Keratinocyte (primary cell): ENCODE data around the gene MIA.

Experiments used
- EZH2 ChIP-seq: IDR thresholded peaks from one replicate; pipeline ENCODE4 v1.6.1; 2012; ENCODE audit warnings: inconsistent platforms, mild to moderate bottlenecking, low read length, moderate library complexity
- TF ChIP-seq, protein P1 (sequence below), 3 experiments: IDR thresholded peaks in 1 of 3; conservative IDR thresholded peaks in 1 of 3; optimal IDR thresholded peaks in 1 of 3; 2 replicates in 2 of 3; 3 replicates in 1 of 3; pipeline versions ENCODE3 to v1.5.1; 2011; ENCODE audit warnings: low read length in 3 of 3, mild to moderate bottlenecking in 3 of 3, moderate library complexity in 2 of 3, control low read depth in 1 of 3, inconsistent platforms in 1 of 3; ENCODE audit not compliant: insufficient read depth in 2 of 3; ENCODE audit errors: extremely low read depth in 1 of 3

GRCh38 chr19:40733149-40733548, 42.2 kb upstream of the MIA start:
- TF ChIP-seq, protein P1, sequence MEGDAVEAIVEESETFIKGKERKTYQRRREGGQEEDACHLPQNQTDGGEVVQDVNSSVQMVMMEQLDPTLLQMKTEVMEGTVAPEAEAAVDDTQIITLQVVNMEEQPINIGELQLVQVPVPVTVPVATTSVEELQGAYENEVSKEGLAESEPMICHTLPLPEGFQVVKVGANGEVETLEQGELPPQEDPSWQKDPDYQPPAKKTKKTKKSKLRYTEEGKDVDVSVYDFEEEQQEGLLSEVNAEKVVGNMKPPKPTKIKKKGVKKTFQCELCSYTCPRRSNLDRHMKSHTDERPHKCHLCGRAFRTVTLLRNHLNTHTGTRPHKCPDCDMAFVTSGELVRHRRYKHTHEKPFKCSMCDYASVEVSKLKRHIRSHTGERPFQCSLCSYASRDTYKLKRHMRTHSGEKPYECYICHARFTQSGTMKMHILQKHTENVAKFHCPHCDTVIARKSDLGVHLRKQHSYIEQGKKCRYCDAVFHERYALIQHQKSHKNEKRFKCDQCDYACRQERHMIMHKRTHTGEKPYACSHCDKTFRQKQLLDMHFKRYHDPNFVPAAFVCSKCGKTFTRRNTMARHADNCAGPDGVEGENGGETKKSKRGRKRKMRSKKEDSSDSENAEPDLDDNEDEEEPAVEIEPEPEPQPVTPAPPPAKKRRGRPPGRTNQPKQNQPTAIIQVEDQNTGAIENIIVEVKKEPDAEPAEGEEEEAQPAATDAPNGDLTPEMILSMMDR (optimal IDR thresholded peaks at IDR 0.05 in 1 of 3, IDR thresholded peaks at IDR 0.05 in 1 of 3, conservative IDR thresholded peaks at IDR 0.05 in 1 of 3; ENCODE audit: extremely low read depth in 1 of 3, insufficient read depth in 2 of 3, low read length in 3 of 3) = no peak
- no peak for TF ChIP-seq EZH2
